GM04503 (cell line): ENCODE measurements around the gene FILIP1L.
A peak's percentile ranks its signal among the peaks of the same experiment; 100 is the strongest.
"Not testable (repeated sequence)": the region's sequence is repeated elsewhere in the genome, so short reads cannot be mapped to it uniquely, and the experiment has no call there.

ENCODE experiments used
- DNase-seq: peaks from one replicate; pipeline ENCODE4 v3.0.0-alpha.2; 2012; ENCODE audit warnings: low read depth

FILIP1L gene

GRCh38 chr3:100073714-100074307, 40.5 kb downstream of the FILIP1L start:
- DNase-seq: no peak

GRCh38 chr3:100073049-100073713, 41.1 kb downstream of the FILIP1L start:
- no peak for DNase-seq

- no peak for DNase-seq
Observed at GRCh38 chr3:100072326-100073048, 41.8 kb downstream of the FILIP1L start.

GRCh38 chr3:100069472-100069871, 44.8 kb downstream of the FILIP1L start:
- no peak for DNase-seq

GRCh38 chr3:100068826-100069225, 45.5 kb downstream of the FILIP1L start:
- DNase-seq: no peak

GRCh38 chr3:100067589-100067988, 46.7 kb downstream of the FILIP1L start:
- no peak for DNase-seq

GRCh38 chr3:100063929-100064461, 50.3 kb downstream of the FILIP1L start:
- DNase-seq: no peak

- no peak for DNase-seq
Observed at GRCh38 chr3:100062665-100063064, 51.6 kb downstream of the FILIP1L start.

- no peak for DNase-seq
Observed at GRCh38 chr3:100060685-100061484, 53.4 kb downstream of the FILIP1L start.

GRCh38 chr3:100059472-100059871, 54.8 kb downstream of the FILIP1L start:
- DNase-seq: no peak

GRCh38 chr3:100057716-100058575, 56.4 kb downstream of the FILIP1L start:
- no peak for DNase-seq

- DNase-seq: no peak
Observed at GRCh38 chr3:100053951-100054620, 60.2 kb downstream of the FILIP1L start.

- DNase-seq: not testable (repeated sequence)
Observed at GRCh38 chr3:100051513-100051912, 62.8 kb downstream of the FILIP1L start.

- DNase-seq: no peak
Observed at GRCh38 chr3:100048248-100048647, 66.1 kb downstream of the FILIP1L start.

GRCh38 chr3:100047455-100048141, 66.7 kb downstream of the FILIP1L start:
- DNase-seq: peak; percentile 68

GRCh38 chr3:100046986-100047385, 67.3 kb downstream of the FILIP1L start:
- no peak for DNase-seq

GRCh38 chr3:100045696-100046095, 68.6 kb downstream of the FILIP1L start:
- DNase-seq: peak; percentile 85

GRCh38 chr3:100044369-100044768, 69.9 kb downstream of the FILIP1L start:
- no peak for DNase-seq

- DNase-seq: no peak
Observed at GRCh38 chr3:100043271-100043670, 71.0 kb downstream of the FILIP1L start.
